KMS-11 (cell line): ENCODE measurements around the gene HBZ.
"Not testable (repeated sequence)": the region's sequence is repeated elsewhere in the genome, so short reads cannot be mapped to it uniquely, and the experiment has no call there.

ENCODE experiments used
- H2AFZ ChIP-seq: fragments of 200-600 bp; sonication (generic); 2 replicates; pipeline ENCODE4 v1.6.1; 2016; ENCODE audit warnings: antibody characterized with exemption, mixed run types, low read depth
- H3K27ac ChIP-seq: fragments of 200-600 bp; sonication (generic); 2 replicates; pipeline ENCODE4 v1.6.1; 2016; ENCODE audit warnings: mild to moderate bottlenecking, mixed run types
- H3K27me3 ChIP-seq: fragments of 200-600 bp; sonication (generic); 2 replicates; pipeline ENCODE4 v1.6.1; 2017; ENCODE audit warnings: mild to moderate bottlenecking, low read depth, mixed run types, moderate library complexity; ENCODE audit not compliant: insufficient read depth
- H3K36me3 ChIP-seq: fragments of 200-600 bp; sonication (generic); 2 replicates; pipeline ENCODE4 v1.6.1; 2017; ENCODE audit warnings: mild to moderate bottlenecking, mixed run types; ENCODE audit not compliant: insufficient read depth
- H3K4me1 ChIP-seq: fragments of 200-600 bp; sonication (generic); 2 replicates; pipeline ENCODE4 v1.6.1; 2016; ENCODE audit warnings: mild to moderate bottlenecking, low read depth, mixed run types; ENCODE audit not compliant: poor library complexity, severe bottlenecking
- H3K4me2 ChIP-seq: fragments of 200-600 bp; sonication (generic); 2 replicates; pipeline ENCODE4 v1.7.0; 2016; ENCODE audit warnings: mild to moderate bottlenecking, mixed run types
- H3K4me3 ChIP-seq: fragments of 200-600 bp; sonication (generic); IDR thresholded peaks from 2 replicates; pipeline ENCODE4 v1.6.1; 2017; ENCODE audit warnings: low read depth, low read length, mixed read lengths; ENCODE audit not compliant: insufficient read depth
- H3K79me2 ChIP-seq: fragments of 200-600 bp; sonication (generic); 2 replicates; pipeline ENCODE4 v1.6.1; 2016; ENCODE audit warnings: low read depth, mixed run types; ENCODE audit not compliant: insufficient read depth
- H3K9ac ChIP-seq: fragments of 200-600 bp; sonication (generic); 2 replicates; pipeline ENCODE4 v1.6.1; 2016; ENCODE audit warnings: mild to moderate bottlenecking, mixed run types
- H4K20me1 ChIP-seq: fragments of 200-600 bp; sonication (generic); 2 replicates; pipeline ENCODE4 v1.6.1; 2016; ENCODE audit warnings: mild to moderate bottlenecking, mixed run types; ENCODE audit not compliant: insufficient read depth
- TF ChIP-seq, protein P1 (sequence below): fragments of 200-600 bp; sonication (generic); conservative IDR thresholded peaks from 2 replicates; pipeline ENCODE4 v1.6.1; 2017; ENCODE audit warnings: low read depth, mild to moderate bottlenecking, antibody characterized with exemption, low read length, moderate library complexity, mixed read lengths

Gene HBZ

DNA sequence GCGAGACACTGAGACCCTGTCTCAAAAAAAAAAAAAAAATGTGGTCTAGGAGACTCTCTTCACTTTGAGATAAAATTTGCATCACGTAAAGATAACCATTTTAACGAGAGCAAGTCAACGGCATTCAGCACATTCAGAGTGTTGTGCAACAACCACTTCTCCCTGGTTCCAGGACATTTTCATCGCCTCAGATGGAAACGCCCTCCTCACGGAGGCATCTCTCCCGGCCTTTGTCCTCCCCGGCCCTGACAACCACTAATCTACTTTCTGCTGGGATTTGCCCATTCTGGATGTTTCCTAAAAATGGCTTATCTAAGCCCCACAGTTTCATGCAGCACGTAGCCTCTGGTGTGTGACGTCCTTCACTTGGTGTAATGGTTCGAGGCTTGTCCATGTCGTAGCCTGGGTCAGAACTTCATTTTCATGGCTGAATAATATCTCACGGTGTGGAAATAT, 7.6 kb upstream of the HBZ start:
- peaks cover 54% of the 10 kb centered on the region for H3K27me3 ChIP-seq

DNA sequence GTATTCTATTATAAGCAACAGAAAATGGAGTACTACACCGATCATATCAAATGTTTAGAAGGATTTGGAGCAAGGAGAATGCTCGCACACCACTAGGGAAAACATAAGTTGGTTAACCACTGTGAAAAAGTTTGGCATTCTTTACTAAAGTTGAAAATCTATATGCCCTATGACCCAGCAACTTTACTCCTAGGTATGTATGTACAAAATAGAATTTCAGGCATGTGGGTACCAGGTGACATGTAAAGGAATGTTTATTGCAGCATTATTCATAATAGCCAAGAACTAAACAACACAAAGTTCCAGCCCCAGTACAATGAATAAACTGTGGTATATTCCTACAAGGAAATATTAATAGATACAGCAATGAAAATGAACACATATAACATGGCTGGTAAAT, 5.8 kb upstream of the HBZ start:
- Histone ChIP-seq H3K4me3 (no peak overlapping the region), H3K36me3 (no peaks in the 10 kb centered on the region), H3K4me2 (no peak overlapping the region), H3K27ac (no peak overlapping the region), H3K4me1 (no peaks in the 10 kb centered on the region), H4K20me1 (no peaks in the 10 kb centered on the region), H3K27me3 (peaks cover 70% of the 10 kb centered on the region), H3K79me2 (no peaks in the 10 kb centered on the region), H3K9ac (no peak overlapping the region), H2AFZ (no peak overlapping the region)
- TF ChIP-seq, protein P1, sequence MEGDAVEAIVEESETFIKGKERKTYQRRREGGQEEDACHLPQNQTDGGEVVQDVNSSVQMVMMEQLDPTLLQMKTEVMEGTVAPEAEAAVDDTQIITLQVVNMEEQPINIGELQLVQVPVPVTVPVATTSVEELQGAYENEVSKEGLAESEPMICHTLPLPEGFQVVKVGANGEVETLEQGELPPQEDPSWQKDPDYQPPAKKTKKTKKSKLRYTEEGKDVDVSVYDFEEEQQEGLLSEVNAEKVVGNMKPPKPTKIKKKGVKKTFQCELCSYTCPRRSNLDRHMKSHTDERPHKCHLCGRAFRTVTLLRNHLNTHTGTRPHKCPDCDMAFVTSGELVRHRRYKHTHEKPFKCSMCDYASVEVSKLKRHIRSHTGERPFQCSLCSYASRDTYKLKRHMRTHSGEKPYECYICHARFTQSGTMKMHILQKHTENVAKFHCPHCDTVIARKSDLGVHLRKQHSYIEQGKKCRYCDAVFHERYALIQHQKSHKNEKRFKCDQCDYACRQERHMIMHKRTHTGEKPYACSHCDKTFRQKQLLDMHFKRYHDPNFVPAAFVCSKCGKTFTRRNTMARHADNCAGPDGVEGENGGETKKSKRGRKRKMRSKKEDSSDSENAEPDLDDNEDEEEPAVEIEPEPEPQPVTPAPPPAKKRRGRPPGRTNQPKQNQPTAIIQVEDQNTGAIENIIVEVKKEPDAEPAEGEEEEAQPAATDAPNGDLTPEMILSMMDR, result no peak

More for the DNA sequence above, 7.6 kb upstream of the HBZ start:
- Histone ChIP-seq H3K4me3 (no peak overlapping the region), H4K20me1 (no peaks in the 10 kb centered on the region), H3K9ac (no peak overlapping the region), H3K36me3 (no peaks in the 10 kb centered on the region), H3K4me1 (no peaks in the 10 kb centered on the region), H3K27ac (no peak overlapping the region), H3K79me2 (no peaks in the 10 kb centered on the region), H2AFZ (no peak overlapping the region), H3K4me2 (no peak overlapping the region)
- TF ChIP-seq, protein P1, result no peak

DNA sequence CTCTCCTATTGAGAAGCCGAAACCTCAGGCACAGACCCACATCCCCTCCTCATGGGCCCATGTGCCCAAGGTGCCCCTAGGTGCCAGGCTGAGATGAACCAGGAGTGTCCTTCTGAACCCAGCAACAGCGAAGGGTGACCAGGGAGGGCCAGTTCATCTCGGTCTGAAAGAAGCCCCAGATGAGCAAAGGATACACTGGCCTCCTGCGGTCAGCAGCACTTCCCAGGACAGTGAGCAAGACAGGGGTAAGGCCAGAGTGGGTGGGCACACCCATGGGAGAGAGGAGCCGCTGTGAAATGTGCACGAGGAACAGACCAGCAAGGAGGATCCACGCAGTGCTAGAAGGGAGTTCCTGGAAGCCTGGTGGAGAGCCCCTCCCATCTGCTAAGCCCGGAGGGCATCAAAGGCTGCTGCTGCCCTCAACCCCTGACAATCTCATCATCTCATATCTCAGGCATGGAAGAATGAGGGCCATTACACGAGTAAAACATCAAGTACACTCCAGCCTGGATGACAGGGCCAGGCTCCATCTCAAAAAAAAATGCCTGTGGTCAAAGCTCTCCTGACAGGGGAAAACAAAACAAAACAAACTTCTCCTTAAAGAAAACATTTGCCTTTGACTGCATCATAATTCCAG, 3.3 kb upstream of the HBZ start:
- H3K27me3 ChIP-seq, result peaks cover 60% of the 10 kb centered on the region
- no peak overlapping the region for H3K9ac ChIP-seq
- no peak overlapping the region for H3K4me2 ChIP-seq
- no peaks in the 10 kb centered on the region for H3K79me2 ChIP-seq
- no peak overlapping the region for H3K4me3 ChIP-seq
- H3K27ac ChIP-seq, result no peak overlapping the region
- TF ChIP-seq, protein P1, result no peak
- no peaks in the 10 kb centered on the region for H4K20me1 ChIP-seq
- H2AFZ ChIP-seq, result no peak overlapping the region
- no peaks in the 10 kb centered on the region for H3K36me3 ChIP-seq
- H3K4me1 ChIP-seq, result no peaks in the 10 kb centered on the region

DNA sequence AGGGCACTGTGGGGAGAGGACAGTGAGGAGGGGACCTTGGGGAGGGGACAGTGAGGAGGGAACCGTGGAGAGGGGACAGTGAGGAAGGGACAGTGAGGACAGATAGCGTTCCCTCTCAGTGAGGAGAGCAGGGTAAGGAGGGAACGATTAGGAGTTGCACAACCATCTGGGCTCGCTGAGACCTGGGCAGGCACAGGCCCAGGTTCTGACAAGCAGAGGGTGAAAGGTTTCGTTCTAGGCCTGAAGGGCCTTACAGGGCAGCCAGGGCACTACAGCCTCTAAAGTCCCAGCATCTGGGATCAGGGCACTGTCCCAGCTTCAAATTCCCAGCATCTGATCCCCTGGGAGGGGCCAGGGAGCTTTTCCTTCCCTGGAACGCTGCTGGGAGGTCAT, 681 bp downstream of the HBZ start:
- not testable (repeated sequence) for H3K9ac ChIP-seq, H3K4me1 ChIP-seq, H3K27ac ChIP-seq, H4K20me1 ChIP-seq, H3K36me3 ChIP-seq, H2AFZ ChIP-seq, H3K4me3 ChIP-seq, H3K79me2 ChIP-seq, H3K4me2 ChIP-seq
- peaks cover 70% of the 10 kb centered on the region for H3K27me3 ChIP-seq

DNA sequence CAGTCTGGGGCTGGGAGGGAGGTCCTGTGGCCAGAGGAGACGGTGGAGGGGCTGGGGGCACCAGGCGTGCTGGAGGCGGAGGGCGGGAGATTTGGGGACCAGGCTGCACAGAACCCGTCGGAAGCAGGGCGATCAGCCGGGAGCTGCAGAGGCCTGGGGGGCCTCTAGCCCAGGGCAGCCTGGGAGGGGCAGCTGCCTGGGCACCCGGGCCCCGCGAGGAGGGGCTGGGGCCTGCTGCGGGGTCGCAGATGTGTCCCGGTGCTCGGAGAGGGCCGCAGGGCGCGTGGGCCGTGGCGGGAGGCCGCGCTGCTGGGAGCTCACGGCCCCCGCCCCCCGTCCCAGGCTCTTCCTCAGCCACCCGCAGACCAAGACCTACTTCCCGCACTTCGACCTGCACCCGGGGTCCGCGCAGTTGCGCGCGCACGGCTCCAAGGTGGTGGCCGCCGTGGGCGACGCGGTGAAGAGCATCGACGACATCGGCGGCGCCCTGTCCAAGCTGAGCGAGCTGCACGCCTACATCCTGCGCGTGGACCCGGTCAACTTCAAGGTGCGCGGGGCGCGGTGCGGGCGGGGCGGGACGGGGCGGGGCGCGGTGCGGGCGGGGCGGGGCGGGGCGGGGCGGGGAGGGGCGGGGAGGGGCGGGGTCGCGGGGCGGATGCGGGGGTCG, 1.2 kb downstream of the HBZ start:
- not testable (repeated sequence) for H3K4me3 ChIP-seq, H3K4me2 ChIP-seq, H2AFZ ChIP-seq, H3K27ac ChIP-seq, H3K79me2 ChIP-seq, H4K20me1 ChIP-seq, H3K4me1 ChIP-seq, H3K9ac ChIP-seq, H3K36me3 ChIP-seq
- peaks cover 69% of the 10 kb centered on the region for H3K27me3 ChIP-seq
